Nephron (organoid): Measurements from ENCODE around the gene SH3RF2.
A peak's percentile ranks its signal among the peaks of the same experiment; 100 is the strongest.

Experiments used
- H3K27ac Mint-ChIP-seq, 3 experiments: 2 replicates each; pipeline ENCODE4 v1.8.0; 2020; ENCODE audit warnings: mixed read lengths in 3 of 3, mild to moderate bottlenecking in 2 of 3, moderate library complexity in 1 of 3
- H3K27me3 Mint-ChIP-seq: 2 replicates; pipeline ENCODE4 v1.8.0; 2021; ENCODE audit warnings: low read depth, mild to moderate bottlenecking, moderate library complexity, mixed read lengths
- H3K36me3 Mint-ChIP-seq: 2 replicates; pipeline ENCODE4 v1.8.0; 2020; ENCODE audit warnings: low read depth, mixed read lengths
- H3K4me1 Mint-ChIP-seq: 2 replicates; pipeline ENCODE4 v1.8.0; 2020; ENCODE audit warnings: mixed read lengths
- H3K4me3 Mint-ChIP-seq, 3 experiments: 2 replicates each; pipeline ENCODE4 v1.8.0; 2020; ENCODE audit warnings: mild to moderate bottlenecking in 3 of 3, mixed read lengths in 3 of 3, moderate library complexity in 2 of 3
- H3K9me3 Mint-ChIP-seq: 2 replicates; pipeline ENCODE4 v1.8.0; 2020; ENCODE audit warnings: mixed read lengths
- TF ChIP-seq, protein P1 (sequence below), 3 experiments: fragments of 200-600 bp; sonication (generic); IDR thresholded peaks; one replicate each; pipeline ENCODE4 v1.5.0; 2021; ENCODE audit warnings: antibody characterized with exemption in 3 of 3; ENCODE audit not compliant: unreplicated experiment in 3 of 3

SH3RF2 gene

GRCh38 chr5:145902421-145902820 lies 34.0 kb upstream of the SH3RF2 start:
- H3K27me3 Mint-ChIP-seq: peaks cover 4% of the 10 kb centered on the region
- no peaks in the 10 kb centered on the region for H3K4me1 Mint-ChIP-seq
- no peaks in the 10 kb centered on the region for H3K36me3 Mint-ChIP-seq
- TF ChIP-seq, protein P1, sequence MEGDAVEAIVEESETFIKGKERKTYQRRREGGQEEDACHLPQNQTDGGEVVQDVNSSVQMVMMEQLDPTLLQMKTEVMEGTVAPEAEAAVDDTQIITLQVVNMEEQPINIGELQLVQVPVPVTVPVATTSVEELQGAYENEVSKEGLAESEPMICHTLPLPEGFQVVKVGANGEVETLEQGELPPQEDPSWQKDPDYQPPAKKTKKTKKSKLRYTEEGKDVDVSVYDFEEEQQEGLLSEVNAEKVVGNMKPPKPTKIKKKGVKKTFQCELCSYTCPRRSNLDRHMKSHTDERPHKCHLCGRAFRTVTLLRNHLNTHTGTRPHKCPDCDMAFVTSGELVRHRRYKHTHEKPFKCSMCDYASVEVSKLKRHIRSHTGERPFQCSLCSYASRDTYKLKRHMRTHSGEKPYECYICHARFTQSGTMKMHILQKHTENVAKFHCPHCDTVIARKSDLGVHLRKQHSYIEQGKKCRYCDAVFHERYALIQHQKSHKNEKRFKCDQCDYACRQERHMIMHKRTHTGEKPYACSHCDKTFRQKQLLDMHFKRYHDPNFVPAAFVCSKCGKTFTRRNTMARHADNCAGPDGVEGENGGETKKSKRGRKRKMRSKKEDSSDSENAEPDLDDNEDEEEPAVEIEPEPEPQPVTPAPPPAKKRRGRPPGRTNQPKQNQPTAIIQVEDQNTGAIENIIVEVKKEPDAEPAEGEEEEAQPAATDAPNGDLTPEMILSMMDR (IDR thresholded peaks at IDR 0.05; ENCODE audit: unreplicated experiment in 3 of 3): no peak
- H3K4me3 Mint-ChIP-seq: no peak overlapping the region
- H3K9me3 Mint-ChIP-seq: peaks cover 21% of the 10 kb centered on the region
- H3K27ac Mint-ChIP-seq: no peak overlapping the region

DNA sequence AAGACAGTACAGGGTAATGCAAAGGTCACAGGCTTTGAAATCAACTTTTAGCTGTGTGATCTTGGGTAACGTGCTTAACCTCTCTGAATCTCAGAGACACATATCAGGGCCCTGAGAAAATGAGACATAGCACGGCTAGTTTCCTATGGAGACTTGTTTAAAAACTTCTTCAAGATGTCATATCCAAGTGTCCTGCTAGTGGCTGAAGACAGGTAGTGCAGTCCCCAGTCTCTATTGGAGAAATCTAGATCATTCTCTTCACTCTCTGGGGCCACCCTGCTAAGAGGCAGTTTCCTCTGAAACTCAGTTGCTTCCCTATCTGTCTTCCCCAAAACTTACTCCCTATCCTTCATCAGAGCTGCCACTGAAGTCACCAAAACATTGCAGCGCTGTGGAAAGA lies 33.3 kb upstream of the SH3RF2 start:
- no peaks in the 10 kb centered on the region for H3K36me3 Mint-ChIP-seq
- no peak overlapping the region for H3K27ac Mint-ChIP-seq
- H3K4me1 Mint-ChIP-seq: no peaks in the 10 kb centered on the region
- no peak overlapping the region for H3K4me3 Mint-ChIP-seq
- TF ChIP-seq, protein P1 (IDR thresholded peaks at IDR 0.05; ENCODE audit: unreplicated experiment in 3 of 3): peak in 2 of 3 experiments; percentile 15 to 30
- H3K27me3 Mint-ChIP-seq: peaks cover 9% of the 10 kb centered on the region
- H3K9me3 Mint-ChIP-seq: peaks cover 16% of the 10 kb centered on the region

DNA sequence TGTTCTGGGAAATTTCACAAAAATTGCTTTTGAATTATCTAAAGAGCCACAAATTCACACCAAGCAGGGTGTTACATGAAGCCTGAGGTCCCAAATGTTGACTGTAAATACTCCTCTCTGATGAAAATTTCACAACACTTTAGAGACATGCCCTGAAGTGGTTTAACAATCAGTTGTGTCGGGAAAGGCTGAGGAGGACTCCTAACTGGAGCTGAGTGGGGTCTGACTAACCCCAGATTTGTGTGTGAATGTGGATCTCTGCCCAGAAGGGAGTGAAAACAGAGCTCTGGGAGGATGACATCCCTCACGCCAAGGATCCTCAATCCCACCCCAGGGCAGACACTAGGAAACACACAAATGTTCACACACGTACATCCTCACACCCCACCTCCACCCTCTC lies 32.5 kb upstream of the SH3RF2 start:
- TF ChIP-seq, protein P1 (IDR thresholded peaks at IDR 0.05; ENCODE audit: unreplicated experiment in 3 of 3): no peak
- Mint-ChIP-seq H3K27ac (no peak overlapping the region), H3K9me3 (peaks cover 15% of the 10 kb centered on the region), H3K36me3 (no peaks in the 10 kb centered on the region), H3K4me1 (no peaks in the 10 kb centered on the region), H3K4me3 (no peak overlapping the region), H3K27me3 (peaks cover 12% of the 10 kb centered on the region)

GRCh38 chr5:145904743-145905142 lies 31.6 kb upstream of the SH3RF2 start:
- TF ChIP-seq, protein P1 (IDR thresholded peaks at IDR 0.05; ENCODE audit: unreplicated experiment in 3 of 3): no peak
- Mint-ChIP-seq H3K36me3 (no peaks in the 10 kb centered on the region), H3K27me3 (peaks cover 12% of the 10 kb centered on the region), H3K4me3 (no peak overlapping the region), H3K27ac (no peak overlapping the region), H3K9me3 (peaks cover 7% of the 10 kb centered on the region), H3K4me1 (no peaks in the 10 kb centered on the region)

- TF ChIP-seq, protein P1 (IDR thresholded peaks at IDR 0.05; ENCODE audit: unreplicated experiment in 3 of 3): no peak
These were observed 30.0 kb upstream of the SH3RF2 start for GRCh38 chr5:145906401-145906800.

GRCh38 chr5:145908206-145908960 lies 28.0 kb upstream of the SH3RF2 start:
- Mint-ChIP-seq H3K27ac (no peak overlapping the region), H3K27me3 (peaks cover 9% of the 10 kb centered on the region), H3K4me3 (no peak overlapping the region), H3K9me3 (no peaks in the 10 kb centered on the region), H3K4me1 (no peaks in the 10 kb centered on the region), H3K36me3 (no peaks in the 10 kb centered on the region)
- TF ChIP-seq, protein P1 (IDR thresholded peaks at IDR 0.05; ENCODE audit: unreplicated experiment in 3 of 3): peak; percentile 18 to 36 (median 28)

More at GRCh38 chr5:145906401-145906800, 30.0 kb upstream of the SH3RF2 start:
- H3K27ac Mint-ChIP-seq: no peak overlapping the region
- peaks cover 9% of the 10 kb centered on the region for H3K27me3 Mint-ChIP-seq
- H3K4me1 Mint-ChIP-seq: no peaks in the 10 kb centered on the region
- H3K4me3 Mint-ChIP-seq: no peak overlapping the region
- H3K9me3 Mint-ChIP-seq: no peaks in the 10 kb centered on the region
- no peaks in the 10 kb centered on the region for H3K36me3 Mint-ChIP-seq
